ENCODE measurements around the gene GNAT1.

GNAT1 gene

GRCh38 chr3:50182533-50183099 lies 8.8 kb upstream of the GNAT1 start:
- no peak for DNase-seq

GRCh38 chr3:50183755-50184154 lies 7.7 kb upstream of the GNAT1 start:
- no peak for DNase-seq

- DNase-seq = no peak
Observed at GRCh38 chr3:50184242-50184978, 7.0 kb upstream of the GNAT1 start.

- DNase-seq = no peak
Observed at GRCh38 chr3:50185230-50185629, 6.2 kb upstream of the GNAT1 start.

- no peak for DNase-seq
Observed at GRCh38 chr3:50186096-50186495, 5.3 kb upstream of the GNAT1 start.

GRCh38 chr3:50187750-50188149 lies 3.7 kb upstream of the GNAT1 start:
- DNase-seq = no peak

GRCh38 chr3:50189274-50189673 lies 2.1 kb upstream of the GNAT1 start:
- peak; percentile 25 to 32 for DNase-seq

- no peak for DNase-seq
Observed at GRCh38 chr3:50189989-50190388, 1.4 kb upstream of the GNAT1 start.

GRCh38 chr3:50192124-50192523 lies 714 bp downstream of the GNAT1 start:
- DNase-seq = no peak

GRCh38 chr3:50192689-50193141 lies 1.3 kb downstream of the GNAT1 start:
- DNase-seq = peak; percentile 91 to 94

- DNase-seq = no peak
Observed at GRCh38 chr3:50193286-50193685, 1.9 kb downstream of the GNAT1 start.

- no peak for DNase-seq
Observed at GRCh38 chr3:50193746-50194127, 2.3 kb downstream of the GNAT1 start.

GRCh38 chr3:50194128-50194902 lies 2.9 kb downstream of the GNAT1 start:
- DNase-seq = peak; percentile 66 to 78

- peak; percentile 31 to 42 for DNase-seq
Observed at GRCh38 chr3:50194903-50195500, 3.6 kb downstream of the GNAT1 start.

GRCh38 chr3:50195501-50196252 lies 4.3 kb downstream of the GNAT1 start:
- no peak for DNase-seq

GRCh38 chr3:50196253-50196801 lies 4.9 kb downstream of the GNAT1 start:
- DNase-seq = no peak

- no peak for DNase-seq
Observed at GRCh38 chr3:50201573-50202315, 10.3 kb downstream of the GNAT1 start.

- no peak for DNase-seq
Observed at GRCh38 chr3:50202353-50203112, 11.1 kb downstream of the GNAT1 start.

- no peak for DNase-seq
Observed at GRCh38 chr3:50203113-50203808, 11.9 kb downstream of the GNAT1 start.
